ENCODE results near the gene CEBPB. TPM values are rescaled to one million over a fixed set of nuclear protein-coding genes. Genes with fewer than 3 reads are reported as not detected.
"Not testable (repeated sequence)": the region's sequence is repeated elsewhere in the genome, so short reads cannot be mapped to it uniquely, and the experiment has no call there.

Gene CEBPB
- total RNA-seq, 1 experiment from 2014 or later, result 226 TPM

DNA sequence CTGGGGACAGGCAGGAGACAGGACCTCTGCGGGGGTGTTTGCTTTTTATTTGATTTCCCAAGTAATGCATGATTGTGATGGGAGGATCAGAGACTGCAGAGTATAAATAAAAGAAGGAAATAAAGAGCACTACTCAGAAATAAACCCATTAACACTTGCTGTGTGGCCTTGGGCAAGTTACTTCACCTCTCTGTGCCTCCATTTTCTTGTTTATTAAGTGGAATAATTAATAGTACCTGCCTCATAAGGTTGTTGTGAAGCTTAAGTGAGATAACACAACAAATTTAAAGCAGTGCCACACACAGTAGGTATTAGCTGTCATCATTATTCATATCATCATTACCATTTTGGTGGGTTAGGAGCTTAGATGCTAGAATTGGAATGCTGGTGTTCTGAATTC, 8.1 kb downstream of the CEBPB start:
- peaks cover 29% of the 10 kb centered on the region for H3K36me3 Mint-ChIP-seq (ENCODE audit: insufficient read depth, unreplicated experiment)
- H3K9me3 Mint-ChIP-seq (ENCODE audit: unreplicated experiment), result peaks cover 5% of the 10 kb centered on the region
- no peak overlapping the region for H3K4me3 Mint-ChIP-seq (ENCODE audit: unreplicated experiment)
- POLR2A ChIA-PET, result interaction anchor here (0.8 kb wide), 1 partner anchor 10 kb away, joined by 3 read pairs; no protein-coding TSS in a partner anchor
- BruUV-seq (replicated peaks), result no TSS peak
- CTCF ChIA-PET, result interaction anchor here (0.6 to 2.1 kb wide), 3 partner anchors 69 to 266 kb away, joined by 3 to 8 read pairs (median 4); no protein-coding TSS in a partner anchor
- no peak overlapping the region for H3K27ac Mint-ChIP-seq (ENCODE audit: low read depth, unreplicated experiment)
- H3K27me3 Mint-ChIP-seq (ENCODE audit: insufficient read depth, unreplicated experiment), result no peaks in the 10 kb centered on the region
- peaks cover 18% of the 10 kb centered on the region for H3K4me1 Mint-ChIP-seq (ENCODE audit: insufficient read depth, unreplicated experiment)
- TF ChIP-seq, protein P1, sequence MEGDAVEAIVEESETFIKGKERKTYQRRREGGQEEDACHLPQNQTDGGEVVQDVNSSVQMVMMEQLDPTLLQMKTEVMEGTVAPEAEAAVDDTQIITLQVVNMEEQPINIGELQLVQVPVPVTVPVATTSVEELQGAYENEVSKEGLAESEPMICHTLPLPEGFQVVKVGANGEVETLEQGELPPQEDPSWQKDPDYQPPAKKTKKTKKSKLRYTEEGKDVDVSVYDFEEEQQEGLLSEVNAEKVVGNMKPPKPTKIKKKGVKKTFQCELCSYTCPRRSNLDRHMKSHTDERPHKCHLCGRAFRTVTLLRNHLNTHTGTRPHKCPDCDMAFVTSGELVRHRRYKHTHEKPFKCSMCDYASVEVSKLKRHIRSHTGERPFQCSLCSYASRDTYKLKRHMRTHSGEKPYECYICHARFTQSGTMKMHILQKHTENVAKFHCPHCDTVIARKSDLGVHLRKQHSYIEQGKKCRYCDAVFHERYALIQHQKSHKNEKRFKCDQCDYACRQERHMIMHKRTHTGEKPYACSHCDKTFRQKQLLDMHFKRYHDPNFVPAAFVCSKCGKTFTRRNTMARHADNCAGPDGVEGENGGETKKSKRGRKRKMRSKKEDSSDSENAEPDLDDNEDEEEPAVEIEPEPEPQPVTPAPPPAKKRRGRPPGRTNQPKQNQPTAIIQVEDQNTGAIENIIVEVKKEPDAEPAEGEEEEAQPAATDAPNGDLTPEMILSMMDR (IDR thresholded peaks at IDR 0.05; ENCODE audit: unreplicated experiment), result no peak
- intact Hi-C loops (cut with micrococcal nuclease), result no loop called here
- DNase-seq (ENCODE audit: unreplicated experiment), result no peak

DNA sequence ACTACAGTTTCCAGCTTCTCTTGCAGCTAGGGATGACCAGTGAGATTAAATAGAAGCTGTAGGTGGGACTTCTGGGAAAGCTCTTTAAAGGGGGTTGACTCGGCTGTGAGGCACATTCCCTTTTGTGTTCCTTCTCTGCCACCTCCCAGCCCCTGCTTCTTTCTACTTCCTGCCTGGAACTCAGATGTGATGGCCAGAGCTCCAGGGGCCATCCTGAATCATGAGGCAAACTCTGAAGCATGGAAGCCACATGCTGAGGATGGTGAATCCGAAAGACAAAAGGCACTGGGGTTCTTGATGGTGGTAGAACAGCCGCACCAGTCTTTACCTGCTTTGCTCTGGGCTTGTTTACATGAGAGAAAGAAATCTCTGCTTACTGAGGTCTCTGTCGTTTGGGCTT, 9.1 kb downstream of the CEBPB start:
- H3K36me3 Mint-ChIP-seq (ENCODE audit: insufficient read depth, unreplicated experiment), result peaks cover 19% of the 10 kb centered on the region
- TF ChIP-seq, protein P1 (IDR thresholded peaks at IDR 0.05; ENCODE audit: unreplicated experiment), result no peak
- H3K4me3 Mint-ChIP-seq (ENCODE audit: unreplicated experiment), result no peak overlapping the region
- intact Hi-C loops (cut with micrococcal nuclease), result no loop called here
- H3K27me3 Mint-ChIP-seq (ENCODE audit: insufficient read depth, unreplicated experiment), result no peaks in the 10 kb centered on the region
- ChIA-PET CTCF (interaction anchor here (0.5 to 2.1 kb wide), 3 partner anchors 9 to 265 kb away, joined by 3 to 8 read pairs (median 3); no protein-coding TSS in a partner anchor), POLR2A (interaction anchor here (0.6 to 1.5 kb wide), 4 partner anchors 9 to 265 kb away, joined by 3 to 4 read pairs (median 3); no protein-coding TSS in a partner anchor)
- H3K9me3 Mint-ChIP-seq (ENCODE audit: unreplicated experiment), result peaks cover 12% of the 10 kb centered on the region
- peaks cover 16% of the 10 kb centered on the region for H3K4me1 Mint-ChIP-seq (ENCODE audit: insufficient read depth, unreplicated experiment)
- no peak overlapping the region for H3K27ac Mint-ChIP-seq (ENCODE audit: low read depth, unreplicated experiment)
- no peak for DNase-seq (ENCODE audit: unreplicated experiment)
- BruUV-seq (replicated peaks), result no TSS peak

DNA sequence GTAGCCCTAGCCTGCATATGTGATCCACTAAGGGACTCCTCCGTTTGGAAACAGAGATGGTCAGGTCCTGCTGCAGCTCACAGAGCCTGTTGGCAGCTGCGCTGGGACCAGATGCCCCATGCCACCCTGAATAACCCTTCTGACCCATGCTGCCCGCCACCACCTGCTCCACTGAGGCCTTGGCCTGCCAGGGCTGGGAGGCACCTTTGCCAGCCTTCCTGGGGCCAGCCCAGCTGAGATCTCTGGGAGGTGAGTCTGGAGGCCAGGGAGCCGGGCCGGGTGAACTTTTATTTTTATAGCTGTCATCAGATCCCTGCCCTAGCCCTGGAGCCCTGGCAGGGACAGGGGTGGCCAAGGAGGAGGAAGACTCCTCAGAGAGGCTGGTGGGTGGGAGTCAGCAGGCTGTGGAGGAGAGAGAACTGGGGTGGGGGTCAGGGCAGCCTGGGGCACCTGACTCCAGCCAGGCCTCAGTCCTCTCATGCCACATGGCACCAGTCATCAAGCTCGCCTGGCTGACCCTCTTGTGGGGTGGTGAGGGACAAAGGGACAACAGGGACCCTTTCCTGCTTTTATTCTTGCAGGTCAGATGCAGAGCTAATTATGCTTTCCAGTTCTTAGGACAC, 10.0 kb downstream of the CEBPB start:
- TF ChIP-seq, protein P1 (IDR thresholded peaks at IDR 0.05; ENCODE audit: unreplicated experiment), result no peak
- Mint-ChIP-seq H3K36me3 (ENCODE audit: insufficient read depth, unreplicated experiment) (peaks cover 12% of the 10 kb centered on the region), H3K27me3 (ENCODE audit: insufficient read depth, unreplicated experiment) (no peaks in the 10 kb centered on the region), H3K27ac (ENCODE audit: low read depth, unreplicated experiment) (peak overlapping the region; percentile 72), H3K9me3 (ENCODE audit: unreplicated experiment) (peaks cover 12% of the 10 kb centered on the region), H3K4me1 (ENCODE audit: insufficient read depth, unreplicated experiment) (peaks cover 7% of the 10 kb centered on the region), H3K4me3 (ENCODE audit: unreplicated experiment) (no peak overlapping the region)
- POLR2A ChIA-PET, result interaction anchor here (0.7 to 1.5 kb wide), 4 partner anchors 10 to 264 kb away, joined by 3 to 4 read pairs (median 4); no protein-coding TSS in a partner anchor
- intact Hi-C loops (cut with micrococcal nuclease), result no loop called here
- DNase-seq (ENCODE audit: unreplicated experiment), result no peak
- no TSS peak for BruUV-seq (replicated peaks)
- CTCF ChIA-PET, result interaction anchor here (0.7 to 2.1 kb wide), 3 partner anchors 8 to 264 kb away, joined by 3 to 8 read pairs (median 3); no protein-coding TSS in a partner anchor

DNA sequence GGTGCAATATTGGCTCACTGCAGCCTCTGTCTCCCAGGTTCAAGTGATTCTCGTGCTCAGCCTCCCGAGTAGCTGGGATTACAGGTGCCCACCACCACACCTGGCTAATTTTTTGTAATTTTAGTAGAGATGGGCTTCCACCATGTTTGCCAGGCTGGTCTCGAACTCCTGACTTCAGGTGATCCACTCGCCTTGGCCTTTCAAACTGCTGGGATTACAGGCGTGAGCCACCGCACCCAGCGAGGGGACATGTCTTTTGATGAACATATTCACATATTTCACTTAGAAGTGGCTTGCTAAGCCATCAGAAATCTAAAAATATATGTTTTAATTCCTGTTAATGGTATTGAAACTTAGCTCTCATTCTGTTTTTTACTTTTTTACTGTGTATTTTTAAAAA, 11.1 kb downstream of the CEBPB start:
- DNase-seq (ENCODE audit: unreplicated experiment); intact Hi-C loops (cut with micrococcal nuclease); BruUV-seq (replicated peaks); H3K27ac Mint-ChIP-seq (ENCODE audit: low read depth, unreplicated experiment); H3K27me3 Mint-ChIP-seq (ENCODE audit: insufficient read depth, unreplicated experiment); H3K4me1 Mint-ChIP-seq (ENCODE audit: insufficient read depth, unreplicated experiment); H3K4me3 Mint-ChIP-seq (ENCODE audit: unreplicated experiment): not testable (repeated sequence)
- Mint-ChIP-seq H3K36me3 (ENCODE audit: insufficient read depth, unreplicated experiment) (peaks cover 12% of the 10 kb centered on the region), H3K9me3 (ENCODE audit: unreplicated experiment) (peaks cover 12% of the 10 kb centered on the region)
- ChIA-PET POLR2A (interaction anchor here (0.6 to 1.1 kb wide), 5 partner anchors 17 to 246 kb away, joined by 3 to 4 read pairs (median 3); no protein-coding TSS in a partner anchor), CTCF (interaction anchor here (0.7 to 1.0 kb wide), 2 partner anchors 14 to 140 kb away, joined by 3 read pairs; no protein-coding TSS in a partner anchor)
